Fibroblast of mammary gland (primary cell): ENCODE results near the gene FRY.

Experiments
- DNase-seq: peaks from one replicate; pipeline ENCODE4 v3.0.0-alpha.2; 2010; ENCODE audit warnings: low read depth
- H3K4me3 ChIP-seq: 2 replicates; pipeline ENCODE4 v1.5.1; 2011; ENCODE audit warnings: low read depth, mild to moderate bottlenecking, low read length, moderate library complexity; ENCODE audit not compliant: control insufficient read depth
- CTCF ChIP-seq: conservative IDR thresholded peaks from 2 replicates; pipeline ENCODE4 v1.5.1; 2011; ENCODE audit warnings: low read depth, low read length, inconsistent platforms; ENCODE audit not compliant: control insufficient read depth, insufficient read depth

The FRY gene

GRCh38 chr13:32277839-32278238 lies 246.3 kb downstream of the FRY start:
- H3K4me3 ChIP-seq, result no peak overlapping the region
- TF ChIP-seq CTCF, result no peak
- DNase-seq, result no peak

GRCh38 chr13:32278426-32278825 lies 246.9 kb downstream of the FRY start:
- H3K4me3 ChIP-seq, result no peak overlapping the region
- TF ChIP-seq CTCF, result no peak
- peak; percentile 78 for DNase-seq

GRCh38 chr13:32281096-32281495 lies 249.5 kb downstream of the FRY start:
- TF ChIP-seq CTCF, result no peak
- H3K4me3 ChIP-seq, result no peak overlapping the region
- no peak for DNase-seq

- DNase-seq, result no peak
- H3K4me3 ChIP-seq, result no peak overlapping the region
- TF ChIP-seq CTCF, result no peak
Measured at GRCh38 chr13:32282096-32282711, 250.6 kb downstream of the FRY start.

- peak; percentile 84 for DNase-seq
- no peak for TF ChIP-seq CTCF
- no peak overlapping the region for H3K4me3 ChIP-seq
Measured at GRCh38 chr13:32284927-32285632, 253.5 kb downstream of the FRY start.

- DNase-seq, result no peak
- TF ChIP-seq CTCF, result no peak
- no peak overlapping the region for H3K4me3 ChIP-seq
Measured at GRCh38 chr13:32285633-32285965, 254.0 kb downstream of the FRY start.
